RWPE1 (cell line): Measurements from ENCODE around the gene SLC4A8.

Source experiments
- CTCF ChIA-PET: fragments of 350-600 bp; sonication (Branson Sonifier 250); formaldehyde crosslinking; extraction: SDS; loops from one replicate; lab custom pipeline; 2021; lab: Yijun Ruan, JAX
- POLR2A ChIA-PET: fragments of 400-600 bp; formaldehyde crosslinking; extraction: SDS; loops from one replicate; lab custom pipeline; 2020; ENCODE audit warnings: antibody characterized with exemption; ENCODE audit not compliant: low non-redundant PET; lab: Yijun Ruan, JAX
- DNase-seq: peaks from one replicate; pipeline ENCODE4 v3.0.0; 2012; ENCODE audit warnings: low spot score
- H3K27ac ChIP-seq: fragments of 450-650 bp; 2 replicates; pipeline ENCODE4 v1.5.1; 2017
- CTCF ChIP-seq: fragments of 450-650 bp; conservative IDR thresholded peaks from 2 replicates; pipeline ENCODE4 v1.5.1; 2017; ENCODE audit warnings: low read depth, mild to moderate bottlenecking

SLC4A8 gene

DNA sequence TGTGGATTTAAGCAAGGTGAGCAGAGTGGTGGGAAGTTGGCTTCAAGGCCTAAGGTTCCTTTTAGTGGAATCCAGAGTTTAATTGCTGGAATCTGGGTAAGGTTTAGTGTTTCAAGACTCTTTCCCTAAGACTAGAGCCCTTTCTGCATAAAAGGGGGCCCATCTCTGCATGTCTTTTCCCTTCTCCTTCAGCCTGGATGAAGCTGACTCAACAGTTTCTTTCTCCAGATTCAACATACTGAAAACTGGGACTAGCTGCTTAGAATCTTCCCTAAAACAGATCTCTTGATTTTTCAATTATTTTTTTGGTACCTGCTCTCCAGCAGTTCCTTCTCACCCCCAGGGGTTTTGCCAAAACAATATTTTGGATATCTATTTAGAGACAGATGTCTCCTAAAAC lies 34.0 kb downstream of the SLC4A8 start:
- POLR2A ChIA-PET = no interaction called here
- no peak for DNase-seq
- CTCF ChIA-PET = interaction anchor here (0.6 kb wide), 1 partner anchor 55 kb away, joined by 4 read pairs; no protein-coding TSS in a partner anchor
- no peak for TF ChIP-seq CTCF
- H3K27ac ChIP-seq = no peak overlapping the region

DNA sequence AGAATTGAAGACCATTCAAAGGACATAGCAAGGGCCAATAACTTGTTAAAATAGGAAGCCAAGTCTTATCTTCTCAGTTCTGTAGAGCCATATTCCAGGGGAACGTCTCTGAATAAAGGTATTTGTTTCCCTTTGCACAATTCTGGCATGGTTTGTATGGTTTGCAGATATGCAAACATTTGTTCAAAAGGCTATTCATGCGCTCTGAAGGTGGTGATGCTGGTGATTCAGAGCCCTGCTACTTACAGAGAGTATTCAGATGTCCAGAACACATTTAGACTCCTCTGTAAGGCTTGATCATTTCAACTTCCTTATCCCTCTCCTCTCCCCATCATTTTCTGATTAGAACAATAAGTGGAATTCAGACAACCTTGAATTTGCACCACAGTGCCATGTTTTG lies 35.9 kb downstream of the SLC4A8 start:
- TF ChIP-seq CTCF = no peak
- ChIA-PET POLR2A (no interaction called here), CTCF (no interaction called here)
- H3K27ac ChIP-seq = no peak overlapping the region
- DNase-seq = no peak

GRCh38 chr12:51465491-51465890 lies 40.9 kb downstream of the SLC4A8 start:
- CTCF ChIA-PET = no interaction called here
- no peak for DNase-seq
- POLR2A ChIA-PET = no interaction called here
- H3K27ac ChIP-seq = no peak overlapping the region
- TF ChIP-seq CTCF = no peak

GRCh38 chr12:51470116-51470515 lies 45.5 kb downstream of the SLC4A8 start:
- ChIA-PET POLR2A (no interaction called here), CTCF (interaction anchor here (0.6 kb wide), 1 partner anchor 209 kb away, joined by 3 read pairs; no protein-coding TSS in a partner anchor)
- TF ChIP-seq CTCF = no peak
- DNase-seq = no peak
- no peak overlapping the region for H3K27ac ChIP-seq

- H3K27ac ChIP-seq = no peak overlapping the region
- ChIA-PET POLR2A (no interaction called here), CTCF (no interaction called here)
- TF ChIP-seq CTCF = no peak
- DNase-seq = no peak
Observed at GRCh38 chr12:51471111-51471864, 46.7 kb downstream of the SLC4A8 start.

DNA sequence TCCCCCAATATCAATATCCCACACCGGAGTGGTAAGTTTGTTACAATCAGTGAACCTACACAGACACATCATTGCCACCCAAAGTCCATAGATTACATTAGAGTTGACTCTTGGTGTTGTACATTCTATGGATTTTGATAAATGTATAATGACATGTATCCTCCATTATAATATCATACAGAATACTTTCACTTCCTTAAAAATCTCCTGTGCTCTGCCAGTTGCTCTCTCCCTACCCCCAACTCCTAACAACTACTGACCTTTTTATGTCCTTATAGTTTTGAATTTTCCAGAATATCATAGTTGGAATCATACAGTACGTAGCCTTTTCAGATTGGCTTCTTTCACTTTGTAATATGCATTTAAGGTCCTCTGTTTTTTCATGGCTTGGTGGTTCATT lies 48.4 kb downstream of the SLC4A8 start:
- POLR2A ChIA-PET = no interaction called here

More for the DNA sequence above, 48.4 kb downstream of the SLC4A8 start:
- no peak for TF ChIP-seq CTCF
- no peak overlapping the region for H3K27ac ChIP-seq
- no peak for DNase-seq
- CTCF ChIA-PET = no interaction called here
